Heart left ventricle (tissue), 16 donors: ENCODE results near the gene ABCC12. TPM values are rescaled to one million over a fixed set of nuclear protein-coding genes. Genes with fewer than 3 reads are reported as not detected.

Experiments
- ATAC-seq, 4 donors: fragments of 200-7000 bp; cut with Tn5 transposase; one replicate each; pipeline ENCODE4 v1.9.1; 2020 to 2022; ENCODE audit warnings: moderate library complexity in 4 of 4, mild to moderate bottlenecking in 3 of 4, moderate number of reproducible peaks in 1 of 4
- DNase-seq, 5 donors: peaks; one replicate each; pipeline ENCODE4 v3.0.0-alpha.2; 2020
- H3K27ac ChIP-seq, 12 donors: fragments of 200-600 bp; sonication (generic) in 4 of 12; one replicate each; pipeline versions ENCODE4 v1.5.0 to v1.8.0; 2016 to 2022; ENCODE audit warnings: mild to moderate bottlenecking in 2 of 12
- H3K27me3 ChIP-seq, 9 donors: fragments of 200-600 bp; sonication (generic) in 2 of 9; one replicate each; pipeline versions ENCODE4 v1.5.1 to v1.8.0; 2016 to 2022; ENCODE audit warnings: mild to moderate bottlenecking in 3 of 9
- H3K36me3 ChIP-seq, 9 donors: fragments of 200-600 bp; sonication (generic) in 2 of 9; one replicate each; pipeline versions ENCODE4 v1.5.0 to v1.8.0; 2018 to 2022; ENCODE audit warnings: mild to moderate bottlenecking in 2 of 9
- H3K4me1 ChIP-seq, 12 donors: fragments of 200-600 bp; sonication (generic) in 4 of 12; one replicate each; pipeline versions ENCODE4 v1.5.0 to v1.8.0; 2016 to 2022; ENCODE audit warnings: mild to moderate bottlenecking in 3 of 12
- H3K4me3 ChIP-seq, 12 donors: fragments of 200-600 bp; sonication (generic) in 4 of 12; one replicate each; pipeline versions ENCODE4 v1.5.0 to v1.8.0; 2017 to 2022; ENCODE audit warnings: mild to moderate bottlenecking in 9 of 12, moderate library complexity in 4 of 12
- H3K9me3 ChIP-seq, 12 donors: fragments of 200-600 bp; sonication (generic) in 4 of 12; one replicate each; pipeline versions ENCODE4 v1.5.0 to v1.8.0; 2016 to 2022; ENCODE audit warnings: mild to moderate bottlenecking in 1 of 12
- CTCF ChIP-seq, 12 donors: fragments of 200-600 bp; sonication (generic) in 4 of 12; IDR thresholded peaks; one replicate each; pipeline versions ENCODE4 v1.5.0 to v1.8.0; 2018 to 2022; ENCODE audit warnings: antibody characterized with exemption in 12 of 12, mild to moderate bottlenecking in 5 of 12
- POLR2A ChIP-seq, 2 donors: fragments of 450-650 bp; IDR thresholded peaks; one replicate each; pipeline ENCODE4 v1.6.1; 2017; ENCODE audit warnings: antibody characterized with exemption in 2 of 2, mild to moderate bottlenecking in 2 of 2, moderate library complexity in 2 of 2
- WGBS, 4 donors: extraction: QIAGEN DNeasy Blood & Tissue Kit in 2 of 4; methylation state at CpG; one replicate each; pipeline versions ENCODE4 v1.1.5 to v1.1.7; 2013 to 2018; 5-methylcytosine and 5-hydroxymethylcytosine counted together
- intact Hi-C, 10 donors: fragments of 100-400 bp; cut with DNase I; formaldehyde crosslinking; loops; one replicate each; pipeline versions ENCODE4 v1.11.1 to v1.14.2; 2022
- long read RNA-seq, 3 donors: library from polyadenylated mRNA; unstranded; transcript quantifications; one replicate each; pipeline ENCODE4 v2.0.0, GENCODE V29; 2020 to 2021
- polyA plus RNA-seq, 2 donors: library from polyadenylated mRNA; stranded (reverse); fragments of 200-250 nt; gene quantifications; one replicate each; pipeline ENCODE4 v1.2.3, GENCODE V29; 2013
- total RNA-seq, 9 donors: library from RNA; depleted of rRNA in 2 of 9; stranded (reverse); fragments of >200 nt in 2 of 9; fragmentation: NEBNext Ultra II Directional in 3 of 9; extraction: Animal tissue kit (Norgen Biotek cat#: 25700) in 3 of 9; gene quantifications; one replicate each; pipeline versions ENCODE4 v1.1.0 to v1.2.4, GENCODE V29; 2016 to 2023
- donor health status: ischemic (EF 13 %, LVEDD 7.1; RV severe dilation, severe dysfunction).
- donor health status: healthy with polysubstance abuse.
- donor health status: DM: no; HTN: yes; CAD: no.
- donor health status: DM: no; HTN: no; CAD: no.
- donor health status: ischemic (EF 25% LVEDD 6.9; RV normal size, moderate dysfunction).
- donor health status: ischemic (EF 25% LVEDD 5.7; RV mildly dilated, moderate dysfunction).
- donor health status: healthy.
- donor health status: DM: yes; HTN: yes; CAD: no.
- donor health status: ischemic (EF 35%, LVEDD 5.7; RV mildly dilated, moderate dysfunction).
- donor health status: nonischemic (EF 11% LVEDD 7.7; RV severe dilation, severe dysfunction).
- donor health status: DM: yes; HTN: yes; CAD: no.
- donor health status: PGD.
- donor health status: ischemic (EF 29% LVEDD 5.4; RV normal size, mild dysfunction).
- donor health status: nonischemic (EF 23%, LVEDD 6.1; RV moderate dilation, normal function).

The ABCC12 gene
- total RNA-seq (under 1 TPM in 3 of 9 donors, not detected in 6; 0.09 to 0.27 (median 0.12) TPM), polyA plus RNA-seq (under 1 TPM in 1 of 2 donors, not detected in 1; 0.08 TPM)
- long read RNA-seq, donor 1: 0 reads
- long read RNA-seq, donor 2, partial matches to known transcripts: 0 of 1 reads
- long read RNA-seq, donor 2, other reads (novel, unspliced or antisense): 1 of 1 reads
- long read RNA-seq, donor 3, partial matches to known transcripts: 0 of 1 reads
- long read RNA-seq, donor 3, other reads (novel, unspliced or antisense): 0 of 1 reads

GRCh38 chr16:48155926-48156789 lies at the start of gene ABCC12:
TSS of gene ABCC12 (minus strand) at chr16:48155993. CDS start at chr16:48146424, 9,569 bp downstream.
- Histone ChIP-seq H3K27ac (peak within 1 kb of the TSS in 6 of 12 donors; percentile 45 to 64 (median 49)), H3K36me3 (no peaks in the 10 kb centered on the region), H3K4me1 (peaks cover 0 to 17% (median 6%) of the 10 kb centered on the region in 12 donors), H3K4me3 (peak within 1 kb of the TSS in 4 of 12 donors; percentile 10 to 30 (median 24)), H3K9me3 (no peaks in the 10 kb centered on the region), H3K27me3 (peaks cover 0 to 3% (median 0%) of the 10 kb centered on the region in 9 donors)
- 40 to 48% (median 43%) methylated on average over 24 of the region's 24 CpGs for WGBS, 4 donors
- peak in 1 of 4 donors; percentile 22 for ATAC-seq
- DNase-seq: no peak
- TF ChIP-seq POLR2A (IDR thresholded peaks at IDR 0.05): no peak
- no peak for TF ChIP-seq CTCF (IDR thresholded peaks at IDR 0.05)
- intact Hi-C loops: loop anchor here in 9 of 10 donors (1.0 to 10.0 kb wide), 11 partner anchors 104 to 1209 kb away; partner anchors contain the start of gene NETO2 (in 5 of the 9)

GRCh38 chr16:48204825-48205151 lies 49.0 kb upstream of the ABCC12 start:
- intact Hi-C loops: no loop called here
- ATAC-seq (no peak), DNase-seq (no peak)
- Histone ChIP-seq H3K27me3 (peaks cover 0 to 13% (median 0%) of the 10 kb centered on the region in 9 donors), H3K9me3 (no peaks in the 10 kb centered on the region), H3K4me3 (no peak overlapping the region), H3K27ac (no peak overlapping the region), H3K36me3 (no peaks in the 10 kb centered on the region), H3K4me1 (no peaks in the 10 kb centered on the region)
- TF ChIP-seq POLR2A (IDR thresholded peaks at IDR 0.05) (no peak), CTCF (IDR thresholded peaks at IDR 0.05) (no peak)
- 83 to 89% (median 87%) methylated on average over 6 of the region's 6 CpGs for WGBS, 4 donors

GRCh38 chr16:48203974-48204824 lies 48.4 kb upstream of the ABCC12 start:
- TF ChIP-seq CTCF (IDR thresholded peaks at IDR 0.05) (no peak), POLR2A (IDR thresholded peaks at IDR 0.05) (no peak)
- DNase-seq: no peak
- Histone ChIP-seq H3K4me1 (no peaks in the 10 kb centered on the region), H3K9me3 (no peaks in the 10 kb centered on the region), H3K4me3 (no peak overlapping the region), H3K36me3 (no peaks in the 10 kb centered on the region), H3K27ac (no peak overlapping the region), H3K27me3 (peaks cover 0 to 13% (median 0%) of the 10 kb centered on the region in 9 donors)
- WGBS, 4 donors: 85 to 90% (median 89%) methylated on average over 8 of the region's 8 CpGs
- no peak for ATAC-seq
- intact Hi-C loops: no loop called here
